GM12873 (cell line): ENCODE data around the gene MRPS23.

Experiments used
- CTCF ChIP-seq: IDR thresholded peaks from 2 replicates; pipeline ENCODE4 v1.5.1; 2012; ENCODE audit warnings: low read depth, mild to moderate bottlenecking, moderate library complexity, low read length, control low read depth; ENCODE audit not compliant: insufficient read depth; ENCODE audit errors: missing control alignments

Gene MRPS23

GRCh38 chr17:57892146-57892819 lies 42.4 kb upstream of the MRPS23 start:
- TF ChIP-seq CTCF = peak; percentile 100

GRCh38 chr17:57890857-57891232 lies 41.0 kb upstream of the MRPS23 start:
- no peak for TF ChIP-seq CTCF

- TF ChIP-seq CTCF = no peak
Observed at GRCh38 chr17:57889892-57890856, 40.3 kb upstream of the MRPS23 start.

GRCh38 chr17:57889252-57889651 lies 39.4 kb upstream of the MRPS23 start:
- TF ChIP-seq CTCF = no peak

- TF ChIP-seq CTCF = no peak
Observed at GRCh38 chr17:57888311-57889216, 38.7 kb upstream of the MRPS23 start.

GRCh38 chr17:57887161-57887560 lies 37.3 kb upstream of the MRPS23 start:
- no peak for TF ChIP-seq CTCF
